PFSK-1 (cell line): ENCODE results near the gene NPM1.

ENCODE experiments used
- POLR2AphosphoS5 ChIP-seq: IDR thresholded peaks from 2 replicates; pipeline ENCODE4 v1.6.1; 2012; ENCODE audit warnings: low read depth, mild to moderate bottlenecking, control low read depth, low read length, moderate library complexity
- REST ChIP-seq, 2 experiments: IDR thresholded peaks; 2 replicates each; pipeline versions ENCODE4 v1.6.1 to v1.8.0; 2011 to 2012; ENCODE audit warnings: low read depth in 2 of 2, low read length in 2 of 2, control low read depth in 1 of 2, inconsistent platforms in 1 of 2, mild to moderate bottlenecking in 1 of 2, moderate library complexity in 1 of 2; ENCODE audit not compliant: insufficient read depth in 1 of 2
- SIN3A ChIP-seq: IDR thresholded peaks from 2 replicates; pipeline ENCODE4 v1.6.1; 2012; ENCODE audit warnings: mild to moderate bottlenecking, low read length, moderate library complexity, borderline replicate concordance; ENCODE audit not compliant: insufficient read depth
- TAF1 ChIP-seq: IDR thresholded peaks from 2 replicates; pipeline ENCODE4 v1.6.1; 2012; ENCODE audit warnings: low read length, control low read depth, borderline replicate concordance; ENCODE audit not compliant: insufficient read depth

DNA sequence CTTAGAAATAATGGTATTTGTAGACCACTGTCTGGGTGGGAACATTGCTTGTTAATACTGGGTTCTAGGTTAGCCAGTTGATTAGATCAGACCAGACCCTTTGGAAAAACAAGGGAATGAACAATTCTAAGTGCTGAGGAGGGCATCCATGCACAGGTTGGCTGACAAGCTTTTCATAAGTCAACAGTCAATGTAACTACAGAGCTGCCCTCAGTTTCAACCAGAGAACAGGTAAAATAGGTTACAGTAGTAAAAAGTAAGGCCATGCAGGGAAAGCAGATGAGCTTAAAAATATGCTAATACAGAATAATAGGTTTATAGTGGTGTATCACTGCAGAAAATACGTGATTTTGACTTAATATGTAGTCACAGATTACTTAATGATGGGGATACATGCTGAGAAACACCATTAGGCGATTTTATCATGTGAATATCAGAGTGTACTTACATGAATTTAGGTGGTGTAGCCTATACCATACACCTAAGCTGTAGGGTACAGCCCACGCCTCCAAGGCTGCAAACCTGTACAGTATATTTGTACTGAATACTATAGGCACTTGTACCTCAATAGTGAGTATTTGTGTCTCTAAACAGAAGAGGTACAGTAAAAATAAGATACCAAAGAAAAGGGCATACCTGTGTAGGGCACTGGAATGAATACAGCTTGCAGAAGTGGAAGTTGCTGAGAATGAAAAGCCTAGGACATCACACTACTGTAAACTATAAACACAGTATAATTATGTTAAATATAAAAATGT is 25.7 kb downstream of the NPM1 start:
- TF ChIP-seq POLR2AphosphoS5 (no peak; the same call in 1 of the 2 replicates), REST (IDR thresholded peaks at IDR 0.05; ENCODE audit: insufficient read depth in 1 of 2, low read depth in 2 of 2, low read length in 2 of 2) (no peak), SIN3A (no peak), TAF1 (no peak)
